Endometrium (tissue), 2 donors: ENCODE data around the gene FN1.
"Not testable (repeated sequence)": the region's sequence is repeated elsewhere in the genome, so short reads cannot be mapped to it uniquely, and the experiment has no call there.

ENCODE experiments used
- FAIRE-seq: peaks from 2 replicates; lab custom pipeline; 2012; peaks lifted over from hg19 to GRCh38; lab: Jason Lieb, UNC
- donor health status: control.
- donor health status: control.

The FN1 gene

GRCh38 chr2:215364157-215365155 lies 71.4 kb downstream of the FN1 start:
- no peak for FAIRE-seq

DNA sequence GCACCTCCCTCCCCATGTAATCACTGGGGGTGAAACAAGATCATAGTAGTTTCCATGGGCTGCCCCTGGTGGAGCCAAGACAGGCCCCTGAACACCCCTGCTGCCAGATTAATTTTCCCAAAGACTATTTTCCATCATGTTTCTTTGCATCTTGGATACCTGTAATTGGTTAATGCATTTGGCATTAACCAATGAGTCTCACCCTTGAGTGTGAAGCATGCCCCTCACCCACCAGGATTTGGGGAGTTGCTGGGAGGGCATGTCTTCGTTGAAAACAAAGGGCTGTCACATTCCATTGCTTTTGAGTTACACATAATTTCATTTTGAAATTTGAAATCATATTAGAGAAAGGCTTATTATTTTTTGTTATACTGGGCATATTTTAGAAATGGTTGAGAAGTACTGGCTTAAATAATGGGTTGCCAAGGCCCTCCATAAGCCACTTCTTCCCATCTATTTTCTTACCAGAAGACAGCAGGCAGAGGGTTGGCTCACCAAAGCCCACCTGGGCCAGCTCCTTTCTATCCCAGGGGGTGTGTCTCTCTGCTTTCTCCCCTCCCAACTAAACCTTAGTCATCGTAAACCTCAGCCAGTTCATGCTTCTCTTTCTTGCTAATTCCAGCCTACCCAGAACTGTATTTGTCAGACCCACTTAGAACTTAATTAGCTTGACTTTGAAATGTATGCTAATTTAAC lies 72.3 kb downstream of the FN1 start:
- FAIRE-seq, result no peak

DNA sequence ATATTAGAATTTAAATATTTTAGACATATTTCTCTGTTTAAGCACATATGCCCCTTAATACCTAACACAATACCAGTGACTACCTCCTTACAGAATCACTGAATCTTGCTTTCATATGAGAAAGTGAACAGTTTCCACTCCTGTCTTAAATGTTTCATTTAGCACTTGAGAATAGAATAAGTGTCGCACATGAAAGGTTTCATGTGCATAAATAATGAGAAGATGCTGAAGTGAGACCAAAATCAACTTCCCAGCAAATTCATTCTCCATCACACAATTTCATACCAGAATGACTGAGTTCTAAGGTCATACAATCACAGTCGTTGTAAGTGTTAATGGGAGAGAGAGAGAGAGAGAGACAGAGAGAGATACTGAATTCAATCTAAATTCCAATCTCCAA lies 72.8 kb downstream of the FN1 start:
- no peak for FAIRE-seq

- FAIRE-seq, result no peak
Measured at GRCh38 chr2:215362562-215362904, 73.3 kb downstream of the FN1 start.

GRCh38 chr2:215361876-215362561 lies 73.8 kb downstream of the FN1 start:
- FAIRE-seq, result no peak

- no peak for FAIRE-seq
Measured at GRCh38 chr2:215361211-215361875, 74.5 kb downstream of the FN1 start.

DNA sequence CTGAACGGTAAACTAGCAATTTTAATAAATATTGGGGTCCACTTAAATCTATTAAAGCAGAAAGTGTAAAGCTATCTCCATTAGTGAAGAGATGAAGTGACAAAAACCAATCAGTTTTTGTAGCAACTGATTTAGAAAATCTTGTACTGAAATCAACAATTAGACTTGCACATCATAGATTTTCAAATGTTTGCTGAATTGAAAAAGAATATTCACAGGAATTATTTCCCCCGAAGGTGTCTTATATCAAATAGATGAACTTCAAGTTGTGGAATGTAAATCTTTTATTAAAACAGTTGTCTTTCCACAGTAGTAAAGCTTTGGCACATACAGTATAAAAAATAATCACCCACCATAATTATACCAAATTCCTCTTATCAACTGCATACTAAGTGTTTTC lies 75.3 kb downstream of the FN1 start:
- FAIRE-seq, result no peak

GRCh38 chr2:215360059-215360458 lies 75.8 kb downstream of the FN1 start:
- FAIRE-seq, result not testable (repeated sequence)

DNA sequence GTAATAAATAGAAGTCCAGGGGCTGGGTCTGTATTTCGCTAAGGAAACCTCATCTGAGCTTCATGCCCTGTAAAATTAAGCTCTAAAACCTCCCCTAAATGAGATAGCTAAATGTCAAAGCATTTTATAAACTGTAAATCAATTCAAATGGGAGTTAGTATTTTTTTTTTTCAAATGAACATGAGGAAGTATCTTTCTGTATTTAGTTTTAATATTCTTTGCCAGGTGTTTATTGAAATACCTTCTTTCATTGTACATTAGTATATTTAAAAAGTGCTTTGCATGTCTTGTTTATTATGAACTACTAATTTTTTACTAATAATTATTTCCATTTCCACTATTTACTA lies 76.3 kb downstream of the FN1 start:
- no peak for FAIRE-seq

DNA sequence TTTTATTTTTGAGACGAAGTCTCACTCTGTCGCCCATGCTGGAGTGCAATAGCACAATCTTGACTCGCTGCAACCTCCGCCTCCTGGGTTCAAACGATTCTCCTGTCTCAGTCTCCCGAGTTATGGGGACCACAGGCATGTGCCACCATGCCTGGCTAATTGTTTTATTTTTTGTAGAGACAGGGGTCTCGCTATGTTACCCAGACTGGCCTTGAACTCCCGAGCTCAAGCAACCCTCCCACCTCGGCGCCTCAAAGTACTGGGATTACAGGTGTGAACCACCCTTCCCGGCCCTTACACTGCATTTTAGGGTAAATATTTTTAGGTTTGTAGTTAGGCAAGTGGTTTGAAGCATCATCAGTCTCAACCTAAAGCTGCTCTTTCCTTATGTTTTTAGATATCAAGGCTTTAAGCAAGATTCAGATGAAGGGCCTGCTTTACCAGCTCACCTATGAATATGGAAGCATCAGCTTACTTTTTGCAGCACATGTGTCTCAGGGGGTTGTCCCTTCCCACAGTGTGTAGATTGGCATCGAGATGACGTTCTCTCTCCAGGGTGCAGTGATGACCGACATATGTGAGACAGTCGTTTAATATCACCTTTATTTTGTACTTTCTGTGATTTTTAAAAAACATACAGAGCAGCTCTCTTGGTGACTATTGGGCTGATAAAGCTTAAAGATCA lies 76.8 kb downstream of the FN1 start:
- FAIRE-seq, result no peak

GRCh38 chr2:215358312-215358845 lies 77.5 kb downstream of the FN1 start:
- FAIRE-seq, result no peak

DNA sequence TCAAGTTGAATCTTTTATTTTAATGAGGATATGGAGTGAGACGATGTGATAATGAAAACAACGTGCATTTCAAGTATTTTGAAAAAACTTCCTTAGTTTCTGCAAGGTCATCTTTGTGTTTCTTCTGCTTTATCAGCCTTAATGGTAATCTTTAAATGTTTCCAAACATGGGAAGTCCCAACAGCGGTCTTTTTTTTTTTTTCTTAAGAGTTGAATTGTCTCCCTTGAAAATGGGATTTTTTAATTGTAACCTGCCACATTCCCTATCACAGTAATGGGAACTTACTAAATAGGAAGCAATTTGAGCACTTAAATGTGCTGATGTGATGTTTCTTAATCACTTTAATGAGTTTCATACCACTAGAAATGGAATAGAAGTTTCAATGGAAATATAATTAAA lies 78.2 kb downstream of the FN1 start:
- no peak for FAIRE-seq

DNA sequence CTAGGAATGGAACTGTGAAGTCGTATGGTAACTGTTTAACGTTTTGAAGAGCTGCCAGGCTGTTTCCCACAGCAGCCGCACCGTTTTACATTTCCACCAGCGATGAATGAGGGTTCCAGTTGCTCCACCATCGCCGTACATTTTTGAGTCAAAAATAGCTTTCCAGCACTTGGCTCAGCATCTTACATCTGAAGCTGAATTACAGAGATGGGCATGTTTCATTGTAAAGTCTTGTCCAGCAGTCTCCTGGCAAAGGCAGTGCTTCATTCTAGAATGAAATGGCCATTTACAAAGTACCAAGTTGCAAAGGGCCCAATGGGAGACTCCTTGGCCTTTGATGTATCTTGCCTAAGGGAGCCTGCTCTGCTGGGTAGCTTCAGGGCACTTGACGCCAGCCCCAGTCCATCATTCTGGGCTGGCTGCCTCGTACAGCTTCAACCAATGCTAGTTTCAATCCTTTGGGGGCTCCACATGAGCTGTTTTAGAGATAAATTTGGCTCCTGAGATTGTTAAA lies 78.9 kb downstream of the FN1 start:
- no peak for FAIRE-seq

DNA sequence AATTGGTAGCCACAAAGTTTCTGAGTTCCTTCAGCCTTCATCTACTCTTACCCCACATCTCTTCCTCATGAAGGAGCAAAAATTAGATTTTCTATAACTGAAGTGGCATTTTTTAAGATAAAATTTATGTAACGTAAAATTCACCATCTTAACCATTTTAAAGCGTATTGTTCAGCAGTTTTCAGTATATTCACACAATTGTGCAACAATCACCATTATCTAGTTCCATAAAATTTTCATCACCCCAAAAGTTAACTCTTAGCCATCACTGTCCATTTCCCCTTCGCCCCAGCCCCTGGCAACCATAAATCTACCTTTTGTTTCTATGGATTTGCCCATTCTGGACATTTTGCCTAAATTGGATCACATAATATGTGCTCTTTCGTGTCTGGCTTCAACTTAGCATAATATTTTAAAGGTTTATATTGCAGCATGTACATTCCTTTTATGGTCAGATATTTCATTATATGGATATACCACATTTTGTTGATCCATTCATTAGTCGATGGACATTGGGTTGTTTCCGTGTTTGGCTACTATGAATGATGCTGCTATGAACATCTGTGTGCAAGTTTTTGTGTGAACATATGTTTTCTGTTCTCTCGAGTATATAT lies 79.4 kb downstream of the FN1 start:
- FAIRE-seq, result no peak

- no peak for FAIRE-seq
Measured at GRCh38 chr2:215355801-215356200, 80.1 kb downstream of the FN1 start.

DNA sequence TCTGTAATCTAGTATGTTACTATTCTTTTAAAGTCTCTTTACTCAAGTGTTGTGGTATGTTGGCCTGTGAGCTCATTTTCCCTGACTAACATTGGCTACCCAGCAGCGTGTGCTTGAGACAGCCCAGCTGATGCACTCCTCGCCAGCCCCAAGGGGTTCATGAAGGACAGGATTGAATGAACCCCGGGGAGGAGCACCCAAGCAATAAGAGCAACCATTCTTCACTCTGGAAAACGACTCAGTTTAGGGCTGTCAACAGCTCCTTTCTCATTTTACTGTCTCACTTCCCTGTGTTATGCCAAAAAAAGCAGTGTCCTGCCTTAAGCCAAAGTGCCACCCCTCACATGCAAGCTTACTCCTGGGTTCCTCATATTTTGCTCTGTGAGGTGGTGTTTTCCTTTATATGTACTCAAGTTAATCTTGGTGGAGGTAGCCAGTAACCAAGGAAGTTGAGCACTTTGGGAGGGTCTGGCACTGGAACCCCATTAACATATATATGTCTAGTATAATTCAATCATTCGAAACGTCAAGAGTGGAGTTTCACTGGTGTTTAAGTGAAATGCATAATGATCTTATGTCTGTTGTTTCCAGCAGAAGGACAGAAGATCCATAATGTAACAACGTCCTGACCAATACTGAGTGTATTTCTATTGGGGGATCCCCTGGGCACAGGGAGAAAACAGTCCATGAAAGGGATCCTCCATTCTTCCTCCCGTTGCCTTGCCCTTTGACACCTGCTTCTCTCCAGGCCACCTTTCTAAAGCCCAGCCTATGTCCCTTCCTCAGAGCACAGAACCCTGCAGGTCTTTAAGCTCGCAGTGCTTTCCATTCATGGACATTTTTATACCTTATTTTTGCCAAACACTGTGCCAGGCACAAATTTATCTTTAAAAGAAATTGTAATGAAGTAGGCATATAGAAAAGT lies 80.8 kb downstream of the FN1 start:
- FAIRE-seq, result no peak

DNA sequence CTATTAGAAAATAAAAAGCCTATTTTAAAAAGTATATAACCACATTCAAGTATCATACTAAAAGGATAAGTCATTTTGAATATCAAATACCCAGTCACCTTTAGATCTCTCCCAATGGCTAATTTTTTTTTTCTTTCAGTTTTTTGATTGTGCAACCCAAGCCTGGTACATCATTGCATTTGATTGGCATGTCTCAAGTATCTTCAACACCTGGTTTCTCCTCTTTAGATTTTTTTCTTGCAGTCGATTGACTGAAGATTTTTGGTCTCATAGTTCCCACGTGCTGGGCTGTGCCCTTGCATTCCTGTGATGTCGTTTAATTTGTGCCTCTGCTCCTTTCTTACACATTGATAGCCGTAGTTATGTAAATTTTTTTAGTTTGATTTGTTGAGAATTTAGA lies 83.3 kb downstream of the FN1 start:
- FAIRE-seq, result no peak

- FAIRE-seq, result no peak
Measured at GRCh38 chr2:215347878-215348277, 88.0 kb downstream of the FN1 start.

DNA sequence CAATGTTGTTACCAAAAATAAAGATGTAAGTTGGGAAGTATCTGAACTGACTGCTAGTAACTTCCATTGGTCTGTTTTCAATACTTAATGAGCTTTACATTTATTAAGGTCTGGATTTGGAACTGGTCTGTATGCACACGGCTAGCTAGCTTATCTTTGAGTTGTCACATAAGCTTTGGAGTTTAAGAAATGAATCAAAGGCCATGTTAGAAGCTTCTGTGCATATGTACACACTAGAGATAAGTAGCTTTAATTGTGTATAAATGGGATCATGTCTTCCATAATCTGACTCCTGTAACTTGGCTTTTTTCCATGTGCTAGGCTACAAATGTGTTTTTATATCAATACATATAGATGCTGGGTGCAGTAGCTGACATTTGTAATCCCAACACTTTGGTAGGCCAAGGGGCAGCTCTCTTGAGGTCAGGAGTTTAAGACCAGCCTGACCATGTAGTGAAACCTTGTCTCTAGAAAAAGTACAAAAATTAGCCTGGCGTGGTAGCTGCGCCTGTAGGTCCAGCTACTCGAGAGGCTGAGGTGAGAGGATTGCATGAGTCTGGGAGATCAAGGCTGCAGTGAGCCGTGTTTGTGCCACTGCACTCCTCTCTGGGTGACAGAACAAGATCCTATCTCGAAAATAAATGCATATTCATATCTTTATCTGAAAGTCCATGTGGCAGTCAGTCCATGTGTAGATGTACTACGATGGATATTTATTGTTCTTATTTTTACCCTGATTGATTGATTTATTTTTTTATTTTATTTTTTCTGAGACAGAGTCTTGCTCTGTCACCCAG lies 96.8 kb downstream of the FN1 start:
- no peak for FAIRE-seq
